Activated B cell treated with CpG ODN at 0.5 μM for 24 hours (primary cell): ENCODE results near the gene TSHZ1. TPM values are rescaled to one million over a fixed set of nuclear protein-coding genes. Genes with fewer than 3 reads are reported as not detected.

Experiments used
- ATAC-seq: fragments of 200-7000 bp; cut with Tn5 transposase; one replicate; pipeline ENCODE4 v1.10.0; 2021; ENCODE audit warnings: low read depth, mild to moderate bottlenecking, moderate library complexity
- CTCF ChIA-PET: fragments of 350-600 bp; sonication (Branson Sonifier 250); formaldehyde crosslinking; loops from one replicate; lab custom pipeline; 2021; ENCODE audit warnings: antibody characterized with exemption; lab: Charles Lee
- POLR2A ChIA-PET: fragments of 350-600 bp; sonication (Branson Sonifier 250); formaldehyde crosslinking; loops from one replicate; lab custom pipeline; 2021; ENCODE audit warnings: antibody characterized with exemption; lab: Charles Lee
- DNase-seq: peaks from one replicate; pipeline ENCODE4 v3.0.0; 2022
- H3K27ac Mint-ChIP-seq: one replicate; pipeline ENCODE4 v1.8.0; 2020; ENCODE audit warnings: mixed read lengths
- H3K27me3 Mint-ChIP-seq: one replicate; pipeline ENCODE4 v1.8.0; 2021; ENCODE audit warnings: mixed read lengths
- H3K36me3 Mint-ChIP-seq: one replicate; pipeline ENCODE4 v1.8.0; 2021; ENCODE audit warnings: low read depth, mixed read lengths
- H3K4me1 Mint-ChIP-seq: one replicate; pipeline ENCODE4 v1.8.0; 2021; ENCODE audit warnings: mixed read lengths
- H3K4me3 Mint-ChIP-seq: one replicate; pipeline ENCODE4 v1.8.0; 2020; ENCODE audit warnings: mild to moderate bottlenecking, mixed read lengths
- H3K9me3 Mint-ChIP-seq: one replicate; pipeline ENCODE4 v1.8.0; 2020; ENCODE audit warnings: mixed read lengths
- CTCF ChIP-seq: fragments of 200-600 bp; IDR thresholded peaks from one replicate; pipeline ENCODE4 v1.8.0; 2022; ENCODE audit warnings: antibody characterized with exemption, mild to moderate bottlenecking
- intact Hi-C: fragments of 100-400 bp; cut with micrococcal nuclease; formaldehyde crosslinking; loops from one replicate; pipeline ENCODE4 v1.15.1; 2024
- total RNA-seq: library from RNA; stranded (reverse); gene quantifications from 2 replicates; pipeline ENCODE4 v1.2.3, GENCODE V29; 2022

The TSHZ1 gene
- total RNA-seq, 1 donor from 2014 or later = 8.6 TPM

- peak overlapping the region; percentile 82 for H3K27ac Mint-ChIP-seq
- ATAC-seq = no peak
- intact Hi-C loops = no loop called here
- ChIA-PET POLR2A (no interaction called here), CTCF (no interaction called here)
- H3K27me3 Mint-ChIP-seq = no peaks in the 10 kb centered on the region
- H3K36me3 Mint-ChIP-seq = no peaks in the 10 kb centered on the region
- peak overlapping the region; percentile 84 for H3K4me3 Mint-ChIP-seq
- H3K9me3 Mint-ChIP-seq = no peaks in the 10 kb centered on the region
- no peak for TF ChIP-seq CTCF
- peaks cover 29% of the 10 kb centered on the region for H3K4me1 Mint-ChIP-seq
- DNase-seq = no peak
Observed at GRCh38 chr18:75248426-75249174, 38.0 kb downstream of the TSHZ1 start.

GRCh38 chr18:75249175-75249518 lies 38.5 kb downstream of the TSHZ1 start:
- no peaks in the 10 kb centered on the region for H3K36me3 Mint-ChIP-seq
- intact Hi-C loops = no loop called here
- ChIA-PET POLR2A (no interaction called here), CTCF (no interaction called here)
- H3K4me1 Mint-ChIP-seq = peaks cover 29% of the 10 kb centered on the region
- H3K27me3 Mint-ChIP-seq = no peaks in the 10 kb centered on the region
- H3K4me3 Mint-ChIP-seq = no peak overlapping the region
- TF ChIP-seq CTCF = no peak
- DNase-seq = no peak
- no peak for ATAC-seq
- no peaks in the 10 kb centered on the region for H3K9me3 Mint-ChIP-seq
- H3K27ac Mint-ChIP-seq = no peak overlapping the region

- TF ChIP-seq CTCF = no peak
- peaks cover 29% of the 10 kb centered on the region for H3K4me1 Mint-ChIP-seq
- intact Hi-C loops = no loop called here
- H3K27ac Mint-ChIP-seq = no peak overlapping the region
- no peaks in the 10 kb centered on the region for H3K27me3 Mint-ChIP-seq
- no peak overlapping the region for H3K4me3 Mint-ChIP-seq
- DNase-seq = no peak
- ChIA-PET POLR2A (no interaction called here), CTCF (no interaction called here)
- H3K36me3 Mint-ChIP-seq = no peaks in the 10 kb centered on the region
- peak; percentile 47 for ATAC-seq
- H3K9me3 Mint-ChIP-seq = no peaks in the 10 kb centered on the region
Observed at GRCh38 chr18:75249672-75250470, 39.3 kb downstream of the TSHZ1 start.

GRCh38 chr18:75250471-75250821 lies 39.8 kb downstream of the TSHZ1 start:
- intact Hi-C loops = no loop called here
- Mint-ChIP-seq H3K27me3 (no peaks in the 10 kb centered on the region), H3K4me1 (peaks cover 29% of the 10 kb centered on the region), H3K9me3 (no peaks in the 10 kb centered on the region), H3K36me3 (no peaks in the 10 kb centered on the region), H3K4me3 (no peak overlapping the region), H3K27ac (no peak overlapping the region)
- DNase-seq (no peak), ATAC-seq (no peak)
- CTCF ChIA-PET = no interaction called here
- POLR2A ChIA-PET = no interaction called here
- TF ChIP-seq CTCF = no peak

- Mint-ChIP-seq H3K36me3 (no peaks in the 10 kb centered on the region), H3K9me3 (no peaks in the 10 kb centered on the region), H3K27ac (no peak overlapping the region)
Observed at GRCh38 chr18:75251466-75251865, 40.9 kb downstream of the TSHZ1 start.

More at GRCh38 chr18:75251466-75251865, 40.9 kb downstream of the TSHZ1 start:
- no peak for TF ChIP-seq CTCF
- DNase-seq = no peak
- ChIA-PET CTCF (no interaction called here), POLR2A (no interaction called here)
- intact Hi-C loops = no loop called here
- Mint-ChIP-seq H3K27me3 (no peaks in the 10 kb centered on the region), H3K4me1 (peaks cover 26% of the 10 kb centered on the region), H3K4me3 (no peak overlapping the region)
- ATAC-seq = no peak
